K562 (cell line): ENCODE results near the gene BEST2. TPM values are rescaled to one million over a fixed set of nuclear protein-coding genes. Genes with fewer than 3 reads are reported as not detected.
A peak's percentile ranks its signal among the peaks of the same experiment; 100 is the strongest.

ENCODE experiments used
- CBFA2T2 ChIP-seq: fragments of 450-650 bp; conservative IDR thresholded peaks from 2 replicates; pipeline ENCODE4 v1.6.1; 2017; ENCODE audit warnings: mild to moderate bottlenecking
- GTF2A2 ChIP-seq: IDR thresholded peaks from 2 replicates; pipeline ENCODE4 v1.6.1; 2016; ENCODE audit warnings: mild to moderate bottlenecking, missing genetic modification characterization, missing compliant biosample characterization
- HCFC1 ChIP-seq: IDR thresholded peaks from 2 replicates; pipeline ENCODE4 v1.6.1; 2012; ENCODE audit warnings: low read depth, low read length, improper control_type of control experiment
- HDAC2 ChIP-seq: fragments of 450-650 bp; IDR thresholded peaks from 2 replicates; pipeline ENCODE4 v1.6.1; 2016; ENCODE audit warnings: mild to moderate bottlenecking
- HEY1 ChIP-seq: fragments of 250-450 bp; sonication (Bioruptor Pico); IDR thresholded peaks from 2 replicates; pipeline ENCODE4 v1.5.0; 2020; ENCODE audit warnings: mild to moderate bottlenecking, moderate library complexity, borderline replicate concordance
- JUNB ChIP-seq: fragments of 450-650 bp; formaldehyde crosslinking; conservative IDR thresholded peaks from 2 replicates; pipeline ENCODE4 v1.4.0; 2020; ENCODE audit warnings: mild to moderate bottlenecking
- NFRKB ChIP-seq: fragments of 450-650 bp; IDR thresholded peaks from 2 replicates; pipeline ENCODE4 v1.6.1; 2016; ENCODE audit warnings: low read depth
- NFXL1 ChIP-seq: fragments of 450-650 bp; formaldehyde crosslinking; IDR thresholded peaks from 2 replicates; pipeline ENCODE4 v1.4.0; 2021; ENCODE audit warnings: mild to moderate bottlenecking
- POLR2AphosphoS2 ChIP-seq: IDR thresholded peaks from 2 replicates; pipeline ENCODE4 v1.6.1; 2012; ENCODE audit warnings: low read length, improper control_type of control experiment
- REST ChIP-seq, 2 experiments: fragments of 450-650 bp; formaldehyde crosslinking in 1 of 2; IDR thresholded peaks; 2 replicates each; pipeline versions ENCODE4 v1.4.0 to v1.6.1; 2014 to 2020; ENCODE audit warnings: mild to moderate bottlenecking in 2 of 2, borderline replicate concordance in 1 of 2, low read depth in 1 of 2
- SAFB ChIP-seq: fragments of 200-400 bp; formaldehyde crosslinking; IDR thresholded peaks from 2 replicates; pipeline ENCODE4 v1.6.1; 2017; ENCODE audit warnings: low read depth, low read length, borderline replicate concordance
- TBP ChIP-seq: optimal IDR thresholded peaks from 2 replicates; pipeline ENCODE3; 2011; ENCODE audit warnings: low read depth, low read length, improper control_type of control experiment
- TSC22D4 ChIP-seq: fragments of 450-650 bp; IDR thresholded peaks from 2 replicates; pipeline ENCODE4 v1.6.1; 2016; ENCODE audit warnings: missing genetic modification characterization, missing biosample characterization, control low read depth
- ZNF175 ChIP-seq: fragments of 200-800 bp; sonication (Bioruptor generic); IDR thresholded peaks from 2 replicates; pipeline ENCODE4 v1.6.1; 2016; ENCODE audit warnings: low read depth, mild to moderate bottlenecking, missing genetic modification characterization, missing compliant biosample characterization
- ZNF668 ChIP-seq: fragments of 250-450 bp; sonication (Bioruptor Pico); IDR thresholded peaks from 2 replicates; pipeline ENCODE4 v1.8.0; 2022; ENCODE audit warnings: mild to moderate bottlenecking, inconsistent platforms
- ZNF780A ChIP-seq: fragments of 250-450 bp; sonication (Bioruptor Pico); IDR thresholded peaks from 2 replicates; pipeline ENCODE4 v1.5.0; 2021; ENCODE audit warnings: mild to moderate bottlenecking
- polyA plus RNA-seq, 8 experiments: library from polyadenylated mRNA; depleted of rRNA in 4 of 8; stranded (reverse) in 5 of 8; unstranded in 3 of 8; fragments of >200 nt; fragmentation: Nextera tagmentation in 2 of 8; fragmentation: Illumina TruSeq in 1 of 8; extraction: Ambion mirVana in 2 of 8; extraction: Trizol in 1 of 8; gene quantifications; 2 replicates each; pipeline versions ENCODE4 v1.2.1 to v1.2.3, GENCODE V29; 2011 to 2014; ENCODE audit warnings: inconsistent platforms in 1 of 8, missing spikeins in 1 of 8
- total RNA-seq, 7 experiments: library from RNA; depleted of rRNA in 6 of 7; stranded (reverse); fragments of >200 nt in 6 of 7; fragmentation: Illumina TruSeq in 2 of 7; extraction: Trizol in 2 of 7; gene quantifications; 2 replicates each; pipeline versions ENCODE4 v1.2.1 to v1.2.3, GENCODE V29; 2011 to 2021; ENCODE audit warnings: low replicate concordance in 1 of 7
- TF ChIP-seq, protein P1 (sequence below): fragments of 250-450 bp; sonication (Bioruptor Pico); IDR thresholded peaks from 2 replicates; pipeline ENCODE4 v1.4.0; 2020; ENCODE audit warnings: mild to moderate bottlenecking
- TF ChIP-seq, protein P2 (sequence below): sonication (generic); formaldehyde crosslinking; IDR thresholded peaks from 2 replicates; pipeline ENCODE4 v1.8.1; 2023; ENCODE audit warnings: mild to moderate bottlenecking, missing genetic modification reagents, moderate library complexity

The BEST2 gene
- total and polyA plus RNA-seq, 9 of the 15 experiments (the other 6 are each of a cell fraction or from before 2014, with no cell fraction given) = not detected

DNA sequence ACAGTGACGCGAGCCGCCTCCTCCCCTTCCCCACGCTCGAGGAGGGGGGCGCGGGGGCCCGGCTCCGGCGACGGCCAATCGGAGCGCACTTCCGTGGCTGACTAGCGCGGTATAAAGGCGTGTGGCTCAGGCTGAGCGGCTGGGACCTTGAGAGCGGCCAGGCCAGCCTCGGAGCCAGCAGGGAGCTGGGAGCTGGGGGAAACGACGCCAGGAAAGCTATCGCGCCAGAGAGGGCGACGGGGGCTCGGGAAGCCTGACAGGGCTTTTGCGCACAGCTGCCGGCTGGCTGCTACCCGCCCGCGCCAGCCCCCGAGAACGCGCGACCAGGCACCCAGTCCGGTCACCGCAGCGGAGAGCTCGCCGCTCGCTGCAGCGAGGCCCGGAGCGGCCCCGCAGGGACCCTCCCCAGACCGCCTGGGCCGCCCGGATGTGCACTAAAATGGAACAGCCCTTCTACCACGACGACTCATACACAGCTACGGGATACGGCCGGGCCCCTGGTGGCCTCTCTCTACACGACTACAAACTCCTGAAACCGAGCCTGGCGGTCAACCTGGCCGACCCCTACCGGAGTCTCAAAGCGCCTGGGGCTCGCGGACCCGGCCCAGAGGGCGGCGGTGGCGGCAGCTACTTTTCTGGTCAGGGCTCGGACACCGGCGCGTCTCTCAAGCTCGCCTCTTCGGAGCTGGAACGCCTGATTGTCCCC lies 39.9 kb downstream of the BEST2 start, which contains the start of gene JUNB (continued):
- no peak for TF ChIP-seq REST (IDR thresholded peaks at IDR 0.05; ENCODE audit: borderline replicate concordance)
- TF ChIP-seq REST (CRISPR knock-in tag; IDR thresholded peaks at IDR 0.05; ENCODE audit: low read depth) = peak; percentile 87
- no peak for TF ChIP-seq NFRKB
- TF ChIP-seq SAFB = peak; percentile 89
- TF ChIP-seq, protein P1, sequence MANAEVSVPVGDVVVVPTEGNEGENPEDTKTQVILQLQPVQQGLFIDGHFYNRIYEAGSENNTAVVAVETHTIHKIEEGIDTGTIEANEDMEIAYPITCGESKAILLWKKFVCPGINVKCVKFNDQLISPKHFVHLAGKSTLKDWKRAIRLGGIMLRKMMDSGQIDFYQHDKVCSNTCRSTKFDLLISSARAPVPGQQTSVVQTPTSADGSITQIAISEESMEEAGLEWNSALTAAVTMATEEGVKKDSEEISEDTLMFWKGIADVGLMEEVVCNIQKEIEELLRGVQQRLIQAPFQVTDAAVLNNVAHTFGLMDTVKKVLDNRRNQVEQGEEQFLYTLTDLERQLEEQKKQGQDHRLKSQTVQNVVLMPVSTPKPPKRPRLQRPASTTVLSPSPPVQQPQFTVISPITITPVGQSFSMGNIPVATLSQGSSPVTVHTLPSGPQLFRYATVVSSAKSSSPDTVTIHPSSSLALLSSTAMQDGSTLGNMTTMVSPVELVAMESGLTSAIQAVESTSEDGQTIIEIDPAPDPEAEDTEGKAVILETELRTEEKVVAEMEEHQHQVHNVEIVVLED (CRISPR knock-in tag) = peak; percentile 80
- TF ChIP-seq ZNF780A (CRISPR knock-in tag) = no peak
- no peak for TF ChIP-seq TSC22D4
- no peak for TF ChIP-seq ZNF668 (CRISPR knock-in tag)
- peak; percentile 56 for TF ChIP-seq HCFC1
- TF ChIP-seq JUNB (CRISPR knock-in tag) = 0 out of 2 replicates have a peak, but pooled peaks have one; percentile 23
- TF ChIP-seq, protein P2, sequence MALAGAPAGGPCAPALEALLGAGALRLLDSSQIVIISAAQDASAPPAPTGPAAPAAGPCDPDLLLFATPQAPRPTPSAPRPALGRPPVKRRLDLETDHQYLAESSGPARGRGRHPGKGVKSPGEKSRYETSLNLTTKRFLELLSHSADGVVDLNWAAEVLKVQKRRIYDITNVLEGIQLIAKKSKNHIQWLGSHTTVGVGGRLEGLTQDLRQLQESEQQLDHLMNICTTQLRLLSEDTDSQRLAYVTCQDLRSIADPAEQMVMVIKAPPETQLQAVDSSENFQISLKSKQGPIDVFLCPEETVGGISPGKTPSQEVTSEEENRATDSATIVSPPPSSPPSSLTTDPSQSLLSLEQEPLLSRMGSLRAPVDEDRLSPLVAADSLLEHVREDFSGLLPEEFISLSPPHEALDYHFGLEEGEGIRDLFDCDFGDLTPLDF = peak; percentile 90
- no peak for TF ChIP-seq ZNF175 (CRISPR knock-in tag)
- no peak for TF ChIP-seq HEY1 (CRISPR knock-in tag)
- TF ChIP-seq POLR2AphosphoS2 = peak; percentile 96; the same call in 1 of the 2 replicates
- peak; percentile 87 for TF ChIP-seq GTF2A2 (tag)
- TF ChIP-seq TBP = peak; percentile 99
- TF ChIP-seq NFXL1 (CRISPR knock-in tag) = no peak
- TF ChIP-seq HDAC2 = no peak
- no peak for TF ChIP-seq CBFA2T2
